Measurements from ENCODE around the gene KCNN1. TPM values are rescaled to one million over a fixed set of nuclear protein-coding genes. Genes with fewer than 3 reads are reported as not detected.
A peak's percentile ranks its signal among the peaks of the same experiment; 100 is the strongest.

Gene KCNN1
- total and polyA plus RNA-seq, 3 experiments from 2014 or later: 0.13 to 0.15 TPM; not detected in 1

- no peak overlapping the region for H3K4me3 ChIP-seq (ENCODE audit: low read length)
- H3K27me3 ChIP-seq (ENCODE audit: insufficient read depth, low read length, poor library complexity, severe bottlenecking): no peaks in the 10 kb centered on the region
- ChIA-PET CTCF (interaction anchor here (1.0 to 1.2 kb wide), 3 partner anchors 10 to 116 kb away, joined by 4 to 7 read pairs (median 5); partner anchors contain the start of gene CCDC124), POLR2A (no interaction called here)
- Mint-ChIP-seq H3K9me3 (no peaks in the 10 kb centered on the region), H3K4me1 (peaks cover 14 to 16% (median 16%) of the 10 kb centered on the region in 3 donors), H3K27me3 (no peaks in the 10 kb centered on the region), H3K27ac (no peak overlapping the region), H3K36me3 (peaks cover 0 to 38% (median 0%) of the 10 kb centered on the region in 3 donors), H3K4me3 (no peak overlapping the region)
- no peaks in the 10 kb centered on the region for H3K36me3 ChIP-seq (ENCODE audit: insufficient read depth, low read length)
- DNase-seq: no peak
- no peaks in the 10 kb centered on the region for H3K9me3 ChIP-seq (ENCODE audit: low read length)
- H3K4me1 ChIP-seq (ENCODE audit: insufficient read depth, low read length): peaks cover 7% of the 10 kb centered on the region
- H3K27ac ChIP-seq (ENCODE audit: low read depth, low read length): peak overlapping the region; percentile 43
Observed at GRCh38 chr19:17942582-17943273, 24.2 kb upstream of the KCNN1 start.

DNA sequence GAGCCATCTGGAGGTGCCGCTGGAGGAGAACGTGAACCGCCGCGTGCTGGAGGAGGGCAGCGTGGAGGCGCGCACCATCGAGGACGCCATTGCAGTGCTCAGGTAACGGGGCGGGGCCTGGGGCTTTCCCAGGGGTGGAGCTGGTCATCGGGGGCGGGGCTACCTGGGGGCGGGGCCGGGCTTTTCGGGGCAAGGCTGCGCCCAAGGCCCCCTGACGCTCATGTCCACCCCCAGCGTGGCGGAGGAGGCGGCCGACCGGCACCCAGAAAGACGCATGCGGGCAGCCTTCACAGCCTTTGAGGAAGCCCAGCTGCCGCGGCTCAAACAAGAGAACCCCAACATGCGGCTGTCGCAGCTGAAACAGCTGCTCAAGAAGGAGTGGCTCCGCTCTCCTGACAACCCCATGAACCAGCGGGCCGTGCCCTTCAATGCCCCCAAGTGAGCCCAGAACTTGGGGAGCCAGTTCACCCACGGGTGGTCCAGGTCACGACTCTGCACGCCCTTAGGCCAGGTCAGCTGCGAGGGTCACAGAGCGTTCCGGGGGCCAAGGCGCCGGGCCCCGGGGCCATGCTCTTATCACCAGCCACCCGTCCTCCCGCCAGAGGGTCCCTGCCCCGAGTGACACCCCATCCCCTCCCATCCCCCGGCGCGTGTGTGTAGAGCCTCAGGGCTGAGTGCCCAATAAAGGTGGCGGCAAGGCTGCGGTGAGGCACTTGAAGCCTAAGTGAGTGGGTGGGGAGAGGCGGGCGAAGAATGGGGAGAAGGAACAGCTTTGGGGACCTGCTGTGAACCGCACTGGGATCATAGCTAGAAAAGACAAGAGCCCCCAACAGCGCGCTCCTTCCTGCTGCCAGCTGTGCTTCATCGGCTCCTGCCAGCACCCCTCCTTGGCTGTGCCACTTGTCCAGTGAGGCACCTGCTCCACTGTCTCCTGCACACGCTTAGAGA lies 23.4 kb upstream of the KCNN1 start:
- H3K27ac Mint-ChIP-seq: peak overlapping the region in 2 of 8 donors; percentile 47 to 100
- peaks cover 0 to 35% (median 0%) of the 10 kb centered on the region in 3 donors for H3K36me3 Mint-ChIP-seq
- ChIA-PET CTCF (interaction anchor here (0.7 to 1.5 kb wide), 3 partner anchors 12 to 115 kb away, joined by 4 to 5 read pairs (median 4); no protein-coding TSS in a partner anchor), POLR2A (no interaction called here)
- Histone ChIP-seq H3K9me3 (ENCODE audit: low read length) (no peaks in the 10 kb centered on the region), H3K27ac (ENCODE audit: low read depth, low read length) (no peak overlapping the region), H3K4me3 (ENCODE audit: low read length) (no peak overlapping the region), H3K36me3 (ENCODE audit: insufficient read depth, low read length) (no peaks in the 10 kb centered on the region), H3K4me1 (ENCODE audit: insufficient read depth, low read length) (peaks cover 8% of the 10 kb centered on the region), H3K27me3 (ENCODE audit: insufficient read depth, low read length, poor library complexity, severe bottlenecking) (no peaks in the 10 kb centered on the region)
- no peak overlapping the region for H3K4me3 Mint-ChIP-seq
- no peak for DNase-seq
- H3K9me3 Mint-ChIP-seq: no peaks in the 10 kb centered on the region
- no peaks in the 10 kb centered on the region for H3K27me3 Mint-ChIP-seq
- peaks cover 12 to 16% (median 13%) of the 10 kb centered on the region in 3 donors for H3K4me1 Mint-ChIP-seq

DNA sequence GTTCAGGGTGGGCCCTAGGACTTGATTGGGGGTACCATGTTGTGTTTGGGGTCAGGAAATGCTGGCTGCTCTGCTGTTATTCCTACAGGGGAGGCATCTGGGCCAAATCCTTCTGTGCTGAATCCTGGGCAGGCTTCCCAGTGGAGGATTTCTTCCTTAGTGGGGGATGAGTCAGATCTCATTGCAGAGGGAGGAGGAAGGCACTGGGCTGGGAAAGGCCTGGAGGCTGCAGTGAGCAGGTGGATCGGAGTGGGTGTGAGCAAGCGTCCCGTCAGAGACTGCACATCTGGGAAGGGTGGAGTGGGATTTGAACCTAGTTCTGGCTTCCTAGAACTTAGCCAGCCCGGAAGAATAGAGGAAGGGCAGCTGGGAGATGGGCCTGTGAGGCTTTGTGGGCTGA lies 22.6 kb upstream of the KCNN1 start:
- Mint-ChIP-seq H3K4me3 (no peak overlapping the region), H3K9me3 (no peaks in the 10 kb centered on the region), H3K27me3 (peaks cover 4 to 5% of the 10 kb centered on the region in 2 donors), H3K36me3 (peaks cover 0 to 31% (median 0%) of the 10 kb centered on the region in 3 donors), H3K27ac (peak overlapping the region in 3 of 8 donors; percentile 19 to 100 (median 38)), H3K4me1 (peaks cover 18 to 23% (median 20%) of the 10 kb centered on the region in 3 donors)
- H3K27me3 ChIP-seq (ENCODE audit: insufficient read depth, low read length, poor library complexity, severe bottlenecking): peaks cover 4% of the 10 kb centered on the region
- POLR2A ChIA-PET: no interaction called here
- no peaks in the 10 kb centered on the region for H3K9me3 ChIP-seq (ENCODE audit: low read length)
- H3K4me1 ChIP-seq (ENCODE audit: insufficient read depth, low read length): peaks cover 15% of the 10 kb centered on the region
- DNase-seq: no peak
- H3K27ac ChIP-seq (ENCODE audit: low read depth, low read length): no peak overlapping the region
- no peak overlapping the region for H3K4me3 ChIP-seq (ENCODE audit: low read length)
- CTCF ChIA-PET: interaction anchor here (1.5 to 4.1 kb wide), 2 partner anchors 11 to 52 kb away, joined by 4 to 39 read pairs; no protein-coding TSS in a partner anchor
- H3K36me3 ChIP-seq (ENCODE audit: insufficient read depth, low read length): no peaks in the 10 kb centered on the region

- ChIA-PET POLR2A (interaction anchor here (0.6 to 1.8 kb wide), 6 partner anchors 14 to 382 kb away, joined by 3 to 13 read pairs (median 4); partner anchors contain the start of gene CCDC124), CTCF (interaction anchor here (0.7 to 4.1 kb wide), 9 partner anchors 9 to 756 kb away, joined by 3 to 39 read pairs (median 5); partner anchors contain the start of genes CCDC124 and RPL18A)
- Mint-ChIP-seq H3K4me3 (peak overlapping the region; percentile 77 to 92 (median 88)), H3K27ac (peak overlapping the region; percentile 91 to 100 (median 97)), H3K4me1 (peaks cover 39 to 47% (median 46%) of the 10 kb centered on the region in 3 donors), H3K9me3 (no peaks in the 10 kb centered on the region), H3K36me3 (peaks cover 0 to 16% (median 0%) of the 10 kb centered on the region in 3 donors), H3K27me3 (peaks cover 29 to 30% of the 10 kb centered on the region in 2 donors)
- peaks cover 42% of the 10 kb centered on the region for H3K4me1 ChIP-seq (ENCODE audit: insufficient read depth, low read length)
- peaks cover 25% of the 10 kb centered on the region for H3K27me3 ChIP-seq (ENCODE audit: insufficient read depth, low read length, poor library complexity, severe bottlenecking)
- no peaks in the 10 kb centered on the region for H3K9me3 ChIP-seq (ENCODE audit: low read length)
- peak in 1 of 5 donors; percentile 35 for DNase-seq
- H3K36me3 ChIP-seq (ENCODE audit: insufficient read depth, low read length): no peaks in the 10 kb centered on the region
- peak overlapping the region; percentile 75 for H3K27ac ChIP-seq (ENCODE audit: low read depth, low read length)
- peak overlapping the region; percentile 66 for H3K4me3 ChIP-seq (ENCODE audit: low read length)
Observed at GRCh38 chr19:17946965-17947784, 19.7 kb upstream of the KCNN1 start.

DNA sequence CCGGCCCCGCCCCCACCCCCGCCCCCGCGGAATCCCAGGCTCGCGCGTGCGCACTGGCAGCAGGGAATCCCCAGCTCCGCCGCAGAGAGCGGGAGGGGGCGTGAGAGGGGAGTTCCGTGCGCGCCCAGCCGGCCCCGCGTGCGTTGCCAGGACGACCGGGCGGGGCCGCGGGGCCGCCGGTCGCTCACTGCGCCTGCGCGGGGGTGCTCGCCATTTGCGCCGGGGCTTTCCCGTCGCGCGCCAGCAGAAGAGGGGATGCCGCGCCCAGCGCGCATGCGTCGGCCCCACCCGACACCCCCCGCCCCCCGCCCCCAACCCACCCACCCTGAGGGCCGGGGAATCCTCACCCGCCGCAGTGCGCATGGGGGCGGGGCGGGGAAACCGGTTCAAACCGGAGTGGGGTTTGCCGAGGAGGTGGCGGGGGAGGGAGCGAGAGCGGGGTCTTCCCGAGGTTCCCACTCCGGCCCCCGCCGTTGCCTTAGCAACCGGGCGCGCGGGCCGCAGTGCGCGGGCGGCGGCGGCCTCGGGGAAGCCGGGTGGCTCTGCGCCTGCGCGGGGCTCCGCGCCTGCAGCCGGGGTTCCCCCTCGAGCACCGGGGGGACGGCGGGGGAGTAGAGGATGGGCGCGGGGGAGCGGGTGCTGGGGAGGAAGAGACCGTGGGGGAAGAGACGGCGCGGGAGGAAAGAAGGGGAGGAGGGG lies 18.9 kb upstream of the KCNN1 start:
- H3K9me3 Mint-ChIP-seq: no peaks in the 10 kb centered on the region
- peaks cover 33% of the 10 kb centered on the region for H3K27me3 ChIP-seq (ENCODE audit: insufficient read depth, low read length, poor library complexity, severe bottlenecking)
- ChIA-PET CTCF (interaction anchor here (0.8 to 4.1 kb wide), 6 partner anchors 10 to 89 kb away, joined by 4 to 39 read pairs (median 6); partner anchors contain the start of gene RPL18A), POLR2A (interaction anchor here (0.6 to 1.8 kb wide), 6 partner anchors 15 to 332 kb away, joined by 3 to 13 read pairs (median 4); partner anchors contain the start of gene CCDC124)
- H3K9me3 ChIP-seq (ENCODE audit: low read length): no peaks in the 10 kb centered on the region
- peak overlapping the region in 6 of 8 donors; percentile 21 to 100 (median 92) for H3K27ac Mint-ChIP-seq
- peaks cover 0 to 11% (median 0%) of the 10 kb centered on the region in 3 donors for H3K36me3 Mint-ChIP-seq
- H3K4me1 ChIP-seq (ENCODE audit: insufficient read depth, low read length): peaks cover 50% of the 10 kb centered on the region
- DNase-seq: peak; percentile 93 to 97 (median 95)
- no peak overlapping the region for H3K4me3 ChIP-seq (ENCODE audit: low read length)
- no peaks in the 10 kb centered on the region for H3K36me3 ChIP-seq (ENCODE audit: insufficient read depth, low read length)
- H3K27ac ChIP-seq (ENCODE audit: low read depth, low read length): peak overlapping the region; percentile 51
- H3K27me3 Mint-ChIP-seq: peaks cover 30 to 36% of the 10 kb centered on the region in 2 donors
- H3K4me1 Mint-ChIP-seq: peaks cover 41 to 54% (median 47%) of the 10 kb centered on the region in 3 donors
- H3K4me3 Mint-ChIP-seq: peak overlapping the region; percentile 66 to 92 (median 82)

- Mint-ChIP-seq H3K4me3 (peak overlapping the region; percentile 66 to 85 (median 80)), H3K27ac (peak overlapping the region; percentile 21 to 97 (median 75)), H3K36me3 (peaks cover 0 to 11% (median 0%) of the 10 kb centered on the region in 3 donors), H3K4me1 (peaks cover 41 to 59% (median 47%) of the 10 kb centered on the region in 3 donors), H3K9me3 (no peaks in the 10 kb centered on the region), H3K27me3 (peaks cover 36 to 41% of the 10 kb centered on the region in 2 donors)
- Histone ChIP-seq H3K4me3 (ENCODE audit: low read length) (no peak overlapping the region), H3K36me3 (ENCODE audit: insufficient read depth, low read length) (no peaks in the 10 kb centered on the region), H3K27me3 (ENCODE audit: insufficient read depth, low read length, poor library complexity, severe bottlenecking) (peaks cover 39% of the 10 kb centered on the region), H3K27ac (ENCODE audit: low read depth, low read length) (no peak overlapping the region), H3K4me1 (ENCODE audit: insufficient read depth, low read length) (peaks cover 54% of the 10 kb centered on the region), H3K9me3 (ENCODE audit: low read length) (no peaks in the 10 kb centered on the region)
- ChIA-PET POLR2A (interaction anchor here (0.6 to 1.8 kb wide), 3 partner anchors 16 to 52 kb away, joined by 3 to 13 read pairs (median 4); partner anchors contain the start of gene CCDC124), CTCF (interaction anchor here (1.9 kb wide), 1 partner anchor 13 kb away, joined by 5 read pairs; no protein-coding TSS in a partner anchor)
- DNase-seq: no peak
Observed at GRCh38 chr19:17948514-17948900, 18.4 kb upstream of the KCNN1 start.

Measured in CD8-positive, alpha-beta memory T cell (primary cell).